Uterus (tissue), 4 donors: ENCODE measurements around the gene THSD7B. TPM values are rescaled to one million over a fixed set of nuclear protein-coding genes. Genes with fewer than 3 reads are reported as not detected.

Experiments used
- DNase-seq, 2 donors: peaks; one replicate each; pipeline ENCODE4 v3.0.0-alpha.2; 2019 to 2020
- H3K27ac ChIP-seq, 2 donors: fragments of 200-600 bp; sonication (generic); 1 replicate in 1 of 2; 2 replicates in 1 of 2; pipeline ENCODE4 v1.5.1; 2016 to 2018
- H3K27me3 ChIP-seq, 2 donors: fragments of 200-600 bp; sonication (generic); one replicate each; pipeline ENCODE4 v1.5.1; 2018 to 2019; ENCODE audit warnings: control low read depth in 1 of 2
- H3K36me3 ChIP-seq, 2 donors: fragments of 200-600 bp; sonication (generic); one replicate each; pipeline ENCODE4 v1.5.1; 2019; ENCODE audit warnings: control low read depth in 1 of 2
- H3K4me1 ChIP-seq, 2 donors: fragments of 200-600 bp; sonication (generic); one replicate each; pipeline ENCODE4 v1.5.1; 2018 to 2019; ENCODE audit warnings: control low read depth in 1 of 2
- H3K4me3 ChIP-seq, 2 donors: fragments of 200-600 bp; sonication (generic); 1 replicate in 1 of 2; 2 replicates in 1 of 2; pipeline ENCODE4 v1.5.1; 2018 to 2019; ENCODE audit warnings: mild to moderate bottlenecking in 1 of 2
- H3K9me3 ChIP-seq, 2 donors: fragments of 200-600 bp; sonication (generic); one replicate each; pipeline ENCODE4 v1.5.1; 2019; ENCODE audit warnings: control low read depth in 1 of 2
- POLR2A ChIP-seq, 2 donors: fragments of 450-650 bp; IDR thresholded peaks; one replicate each; pipeline ENCODE4 v1.6.1; 2016; ENCODE audit warnings: antibody characterized with exemption in 2 of 2, mild to moderate bottlenecking in 1 of 2, moderate library complexity in 1 of 2
- intact Hi-C: fragments of 100-400 bp; cut with DNase I; formaldehyde crosslinking; loops from one replicate; pipeline ENCODE4 v1.15.1; 2023; ENCODE audit warnings: low total_unique reads
- total RNA-seq, 4 donors: library from RNA; depleted of rRNA in 3 of 4; stranded (reverse); fragments of >200 nt in 3 of 4; gene quantifications; one replicate each; pipeline versions ENCODE4 v1.1.0 to v1.2.4, GENCODE V29; 2014 to 2023
- TF ChIP-seq, protein P1 (sequence below), 4 experiments: fragments of 200-600 bp in 2 of 4; fragments of 450-650 bp in 2 of 4; sonication (generic) in 2 of 4; IDR thresholded peaks; one replicate each; pipeline ENCODE4 v1.5.1; 2016 to 2019; ENCODE audit warnings: antibody characterized with exemption in 4 of 4, mild to moderate bottlenecking in 2 of 4, moderate library complexity in 1 of 4
- donor health status: DM: yes; HTN: yes; CAD: no.

The THSD7B gene
- total RNA-seq, 4 donors from 2014 or later, result 0.26 to 9.6 (median 0.67) TPM; not detected in 1

DNA sequence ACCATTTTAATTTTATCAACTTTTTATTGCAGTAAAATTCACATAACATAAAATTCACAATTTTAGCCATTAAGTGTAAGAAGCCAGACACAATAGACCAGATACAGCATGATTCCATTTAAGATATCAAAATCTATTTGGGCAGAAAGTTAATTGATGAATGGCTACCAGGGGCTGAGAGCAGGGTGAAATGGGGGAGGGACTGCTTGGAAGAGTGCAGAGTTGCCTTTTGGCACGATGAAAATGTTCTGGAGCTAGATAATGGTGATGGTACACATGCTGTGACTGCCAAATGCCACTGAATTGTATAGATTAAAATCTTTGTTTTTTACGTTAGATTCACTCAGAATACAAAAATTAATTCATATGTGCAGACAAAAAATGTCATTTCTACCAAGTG lies 909.6 kb downstream of the THSD7B start:
- TF ChIP-seq POLR2A (IDR thresholded peaks at IDR 0.05), result no peak
- TF ChIP-seq, protein P1, sequence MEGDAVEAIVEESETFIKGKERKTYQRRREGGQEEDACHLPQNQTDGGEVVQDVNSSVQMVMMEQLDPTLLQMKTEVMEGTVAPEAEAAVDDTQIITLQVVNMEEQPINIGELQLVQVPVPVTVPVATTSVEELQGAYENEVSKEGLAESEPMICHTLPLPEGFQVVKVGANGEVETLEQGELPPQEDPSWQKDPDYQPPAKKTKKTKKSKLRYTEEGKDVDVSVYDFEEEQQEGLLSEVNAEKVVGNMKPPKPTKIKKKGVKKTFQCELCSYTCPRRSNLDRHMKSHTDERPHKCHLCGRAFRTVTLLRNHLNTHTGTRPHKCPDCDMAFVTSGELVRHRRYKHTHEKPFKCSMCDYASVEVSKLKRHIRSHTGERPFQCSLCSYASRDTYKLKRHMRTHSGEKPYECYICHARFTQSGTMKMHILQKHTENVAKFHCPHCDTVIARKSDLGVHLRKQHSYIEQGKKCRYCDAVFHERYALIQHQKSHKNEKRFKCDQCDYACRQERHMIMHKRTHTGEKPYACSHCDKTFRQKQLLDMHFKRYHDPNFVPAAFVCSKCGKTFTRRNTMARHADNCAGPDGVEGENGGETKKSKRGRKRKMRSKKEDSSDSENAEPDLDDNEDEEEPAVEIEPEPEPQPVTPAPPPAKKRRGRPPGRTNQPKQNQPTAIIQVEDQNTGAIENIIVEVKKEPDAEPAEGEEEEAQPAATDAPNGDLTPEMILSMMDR (IDR thresholded peaks at IDR 0.05), result no peak
- no peak overlapping the region for H3K27ac ChIP-seq
- H3K27me3 ChIP-seq, result no peaks in the 10 kb centered on the region
- no peaks in the 10 kb centered on the region for H3K4me1 ChIP-seq
- intact Hi-C loops, result no loop called here
- no peaks in the 10 kb centered on the region for H3K9me3 ChIP-seq
- DNase-seq, result no peak
- H3K36me3 ChIP-seq, result no peaks in the 10 kb centered on the region
- no peak overlapping the region for H3K4me3 ChIP-seq

DNA sequence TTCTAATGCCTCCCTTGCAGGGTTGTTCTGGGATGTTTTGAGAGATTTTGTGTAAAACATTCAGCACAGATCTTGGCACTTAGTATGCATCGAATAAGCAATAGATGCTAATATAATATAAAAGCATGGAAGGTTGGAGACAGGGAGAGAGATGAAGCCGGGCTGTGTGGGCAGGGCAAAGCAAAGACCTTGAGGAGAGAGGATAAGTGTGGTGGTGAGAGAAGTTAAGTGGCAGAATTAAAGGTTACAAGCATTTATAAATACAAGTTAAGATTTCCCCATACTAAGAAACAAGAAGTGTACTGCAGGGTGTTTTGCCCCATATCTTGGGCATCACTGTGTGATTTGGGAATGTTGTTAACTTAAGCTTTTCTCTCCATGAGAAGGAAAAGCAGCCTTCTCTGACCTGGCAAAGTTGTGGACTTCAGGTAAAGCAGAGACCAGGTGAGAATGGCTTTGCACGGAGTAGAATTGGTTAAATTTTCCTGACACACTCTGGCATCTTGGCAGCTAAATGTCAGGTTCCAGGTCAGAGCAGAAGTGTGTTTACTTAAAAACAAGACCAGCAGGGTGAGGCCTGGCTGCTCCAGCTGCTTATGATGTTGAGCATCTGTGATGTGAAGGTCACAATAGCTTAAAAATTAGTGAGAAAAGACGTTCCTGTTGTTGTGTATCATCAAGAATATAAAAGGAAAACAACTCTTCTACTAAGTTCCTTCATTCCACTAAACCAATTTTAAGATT lies 910.4 kb downstream of the THSD7B start:
- TF ChIP-seq, protein P1 (IDR thresholded peaks at IDR 0.05), result no peak
- no peak for TF ChIP-seq POLR2A (IDR thresholded peaks at IDR 0.05)
- Histone ChIP-seq H3K27me3 (no peaks in the 10 kb centered on the region), H3K4me1 (no peaks in the 10 kb centered on the region), H3K4me3 (no peak overlapping the region), H3K27ac (no peak overlapping the region), H3K9me3 (no peaks in the 10 kb centered on the region), H3K36me3 (no peaks in the 10 kb centered on the region)
- intact Hi-C loops, result no loop called here
- DNase-seq, result no peak

DNA sequence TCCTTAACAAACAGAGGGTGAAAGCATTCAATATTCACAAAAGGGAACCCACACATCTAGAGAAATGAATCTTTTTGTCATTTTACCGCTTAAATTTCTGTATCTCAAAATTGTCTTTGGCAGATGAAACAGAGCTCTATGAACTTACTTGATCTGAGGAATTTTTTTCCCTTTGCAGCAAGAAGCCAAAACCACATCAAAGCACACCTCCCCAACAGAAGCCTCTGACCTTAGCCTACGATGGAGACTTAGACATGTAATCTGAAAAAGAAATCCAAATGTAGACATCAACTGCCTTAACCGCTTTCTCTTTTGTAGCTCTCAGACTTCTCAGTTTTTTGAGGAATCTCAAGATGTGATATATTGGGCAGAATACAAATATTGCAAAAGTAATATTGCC lies 911.0 kb downstream of the THSD7B start:
- Histone ChIP-seq H3K36me3 (no peaks in the 10 kb centered on the region), H3K9me3 (no peaks in the 10 kb centered on the region), H3K27ac (no peak overlapping the region), H3K4me3 (no peak overlapping the region), H3K27me3 (no peaks in the 10 kb centered on the region), H3K4me1 (no peaks in the 10 kb centered on the region)
- no peak for TF ChIP-seq POLR2A (IDR thresholded peaks at IDR 0.05)
- TF ChIP-seq, protein P1 (IDR thresholded peaks at IDR 0.05), result no peak
- intact Hi-C loops, result no loop called here
- no peak for DNase-seq

DNA sequence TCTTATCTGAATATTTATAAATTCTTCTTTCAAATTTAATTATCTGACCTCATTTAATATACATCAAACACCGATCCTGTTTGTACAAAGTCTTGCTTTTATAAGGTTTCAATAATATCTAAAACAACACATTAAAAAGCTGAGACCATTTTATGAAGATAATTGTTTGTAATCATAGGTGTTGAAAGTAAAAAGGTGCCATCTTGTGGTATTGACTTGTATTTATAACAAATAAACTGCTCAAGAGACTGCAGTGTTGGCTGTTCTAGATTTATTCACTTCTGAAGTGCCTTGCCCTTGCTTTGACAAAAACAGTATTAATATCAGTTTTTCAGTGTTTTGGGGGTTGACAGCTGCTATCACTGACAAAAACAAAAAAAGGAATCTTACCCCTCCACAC lies 912.1 kb downstream of the THSD7B start:
- Histone ChIP-seq H3K27me3 (no peaks in the 10 kb centered on the region), H3K4me3 (no peak overlapping the region), H3K27ac (no peak overlapping the region), H3K4me1 (no peaks in the 10 kb centered on the region), H3K36me3 (no peaks in the 10 kb centered on the region), H3K9me3 (no peaks in the 10 kb centered on the region)
- TF ChIP-seq POLR2A (IDR thresholded peaks at IDR 0.05), result no peak
- TF ChIP-seq, protein P1 (IDR thresholded peaks at IDR 0.05), result no peak
- DNase-seq, result no peak
- intact Hi-C loops, result no loop called here

DNA sequence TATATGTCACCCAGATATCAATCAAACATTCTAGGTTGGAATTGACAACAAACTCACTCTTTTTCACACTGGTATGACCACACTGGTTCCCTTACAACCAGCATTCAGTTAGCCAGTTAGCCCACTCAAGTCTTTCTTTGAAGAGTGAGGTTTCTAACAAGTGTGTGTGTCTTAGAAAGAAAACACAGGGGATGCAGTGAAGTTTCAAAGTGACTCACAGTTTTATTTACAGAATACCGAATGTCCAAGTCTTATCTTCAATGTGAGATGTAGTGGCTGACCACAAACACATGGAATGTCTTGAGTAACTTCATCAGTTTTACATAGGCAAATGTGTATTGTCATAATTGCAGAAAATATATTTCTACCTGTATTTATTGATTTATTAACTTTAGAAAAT lies 924.2 kb downstream of the THSD7B start:
- no peak for TF ChIP-seq POLR2A (IDR thresholded peaks at IDR 0.05)
- TF ChIP-seq, protein P1 (IDR thresholded peaks at IDR 0.05), result no peak

More for the DNA sequence above, 924.2 kb downstream of the THSD7B start:
- no peaks in the 10 kb centered on the region for H3K27me3 ChIP-seq
- DNase-seq, result no peak
- intact Hi-C loops, result no loop called here
- H3K36me3 ChIP-seq, result no peaks in the 10 kb centered on the region
- H3K9me3 ChIP-seq, result no peaks in the 10 kb centered on the region
- H3K4me3 ChIP-seq, result no peak overlapping the region
- H3K4me1 ChIP-seq, result no peaks in the 10 kb centered on the region
- no peak overlapping the region for H3K27ac ChIP-seq
